Measurements from ENCODE around the gene DNAI2.

GRCh38 chr17:74329378-74329777 lies 55.3 kb downstream of the DNAI2 start:
- TF ChIP-seq CTCF (IDR thresholded peaks at IDR 0.05; ENCODE audit: low read length) (no peak), EZH2 (IDR thresholded peaks at IDR 0.05; ENCODE audit: borderline replicate concordance, low read length) (no peak)
